ENCODE results near the gene LACTB.
A peak's percentile ranks its signal among the peaks of the same experiment; 100 is the strongest.

LACTB gene, protein sequence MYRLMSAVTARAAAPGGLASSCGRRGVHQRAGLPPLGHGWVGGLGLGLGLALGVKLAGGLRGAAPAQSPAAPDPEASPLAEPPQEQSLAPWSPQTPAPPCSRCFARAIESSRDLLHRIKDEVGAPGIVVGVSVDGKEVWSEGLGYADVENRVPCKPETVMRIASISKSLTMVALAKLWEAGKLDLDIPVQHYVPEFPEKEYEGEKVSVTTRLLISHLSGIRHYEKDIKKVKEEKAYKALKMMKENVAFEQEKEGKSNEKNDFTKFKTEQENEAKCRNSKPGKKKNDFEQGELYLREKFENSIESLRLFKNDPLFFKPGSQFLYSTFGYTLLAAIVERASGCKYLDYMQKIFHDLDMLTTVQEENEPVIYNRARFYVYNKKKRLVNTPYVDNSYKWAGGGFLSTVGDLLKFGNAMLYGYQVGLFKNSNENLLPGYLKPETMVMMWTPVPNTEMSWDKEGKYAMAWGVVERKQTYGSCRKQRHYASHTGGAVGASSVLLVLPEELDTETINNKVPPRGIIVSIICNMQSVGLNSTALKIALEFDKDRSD

DNA sequence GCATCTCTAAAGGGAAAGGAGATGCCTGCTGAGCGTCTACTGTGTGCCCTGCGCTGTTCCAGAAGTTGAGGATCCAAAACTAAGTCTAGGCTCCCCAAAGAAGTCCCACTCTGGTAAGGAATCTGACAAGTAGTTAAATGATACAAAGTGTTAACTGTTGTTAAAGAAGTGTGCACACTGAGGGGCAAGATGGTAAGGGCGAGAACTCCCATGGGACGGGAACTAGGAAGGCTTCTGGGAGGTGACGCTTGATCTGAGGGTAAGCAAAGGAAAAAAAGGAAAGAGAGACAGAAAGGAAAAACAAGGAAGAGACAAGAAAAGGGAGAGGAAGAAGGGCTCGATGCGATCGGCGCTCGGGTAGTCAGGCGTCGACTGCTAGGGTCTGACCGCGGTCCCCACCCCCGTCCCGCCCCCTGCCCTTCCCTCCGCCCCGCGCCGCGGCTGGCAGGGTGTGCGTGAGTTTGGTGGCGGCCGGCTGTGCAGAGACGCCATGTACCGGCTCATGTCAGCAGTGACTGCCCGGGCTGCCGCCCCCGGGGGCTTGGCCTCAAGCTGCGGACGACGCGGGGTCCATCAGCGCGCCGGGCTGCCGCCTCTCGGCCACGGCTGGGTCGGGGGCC, at the start of gene LACTB:
Gene LACTB (plus strand): TSS at position 480 of the 620 bp plus-strand sequence. CDS start 11 bp downstream, at position 491.
- DNase-seq (ENCODE audit: low spot score): peak; percentile 81

DNA sequence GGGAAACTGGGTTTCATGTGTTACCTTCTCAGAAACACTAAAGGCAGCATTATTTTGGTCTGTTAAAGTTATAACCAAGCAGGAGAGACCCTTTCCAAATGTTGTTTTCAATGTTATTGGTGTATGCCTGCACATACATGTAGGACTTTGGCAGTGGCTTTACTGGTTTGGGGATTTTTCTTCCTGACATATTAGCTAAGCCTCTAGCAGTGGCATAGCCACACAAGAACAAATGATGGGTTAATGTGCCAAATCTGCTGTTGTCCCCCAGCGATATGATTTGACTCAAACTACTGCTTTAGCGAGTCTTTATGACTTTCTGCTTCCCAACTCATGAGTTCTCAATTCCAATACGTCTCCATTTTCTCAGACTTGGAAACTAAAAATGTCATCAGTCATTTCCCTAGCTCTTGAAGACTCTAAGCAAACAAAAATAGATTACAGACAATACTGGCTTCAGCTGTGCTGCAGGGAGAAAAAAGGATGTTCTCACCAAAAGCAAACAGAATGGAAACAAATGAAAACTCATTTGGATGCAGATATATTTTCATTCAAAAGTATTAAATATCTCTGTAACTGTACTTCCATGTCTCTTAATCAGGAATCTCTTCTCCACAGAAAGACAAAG, 49.5 kb upstream of the LACTB start:
- DNase-seq (ENCODE audit: low spot score): no peak

DNA sequence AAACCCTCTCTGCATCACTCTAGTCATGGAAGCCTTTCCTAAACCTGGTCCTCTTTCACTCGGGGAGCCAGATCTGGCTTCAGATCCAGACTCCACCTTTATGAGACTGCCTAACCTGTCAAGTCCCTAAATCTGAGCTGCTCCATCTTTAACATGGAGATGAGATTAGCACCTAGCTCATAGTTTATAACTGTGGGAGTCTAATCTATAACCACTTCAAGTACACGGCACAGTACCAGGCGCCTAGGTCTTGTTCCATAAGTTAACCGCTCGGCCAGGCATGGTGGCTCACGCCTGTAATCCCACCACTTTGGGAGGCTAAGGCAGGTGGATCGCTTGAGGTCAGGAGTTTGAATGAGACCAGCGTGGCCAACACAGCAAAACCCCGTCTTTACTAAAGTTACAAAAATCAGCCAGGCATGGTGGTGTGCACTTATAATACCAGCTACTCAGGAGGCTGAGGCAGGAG, 48.8 kb upstream of the LACTB start:
- DNase-seq (ENCODE audit: low spot score): no peak

DNA sequence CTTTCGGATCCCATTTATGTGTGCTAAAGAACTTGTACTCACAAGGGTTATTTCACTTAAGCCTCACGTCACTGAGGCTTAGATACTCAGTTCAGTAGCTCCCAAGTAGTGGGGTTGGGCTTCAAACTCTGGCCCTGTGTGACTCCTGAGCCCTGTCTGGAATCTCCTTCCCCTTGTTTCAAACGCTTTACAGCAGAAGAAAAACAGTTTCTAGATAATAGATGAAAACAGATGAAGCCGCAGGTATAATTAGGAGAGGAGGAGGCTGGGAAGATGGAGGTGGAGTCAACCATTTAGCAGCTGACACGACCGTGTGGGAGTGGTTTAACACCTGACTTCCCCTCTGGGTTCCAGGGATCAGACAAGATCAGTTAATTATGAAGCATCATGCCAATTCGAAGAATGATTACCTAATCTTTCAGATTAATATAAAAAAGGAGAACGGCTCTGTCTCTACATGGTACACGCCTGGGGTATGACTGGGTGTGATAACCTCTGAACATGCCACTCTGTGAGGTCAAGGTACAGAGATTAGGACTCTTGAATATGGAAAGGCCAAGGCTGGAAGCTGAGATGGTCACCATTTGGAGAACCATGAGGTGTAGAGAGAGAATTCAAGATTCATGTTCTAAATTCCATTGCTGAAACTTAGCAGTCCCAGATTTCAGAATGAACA, 48.0 kb upstream of the LACTB start:
- no peak for DNase-seq (ENCODE audit: low spot score)

DNA sequence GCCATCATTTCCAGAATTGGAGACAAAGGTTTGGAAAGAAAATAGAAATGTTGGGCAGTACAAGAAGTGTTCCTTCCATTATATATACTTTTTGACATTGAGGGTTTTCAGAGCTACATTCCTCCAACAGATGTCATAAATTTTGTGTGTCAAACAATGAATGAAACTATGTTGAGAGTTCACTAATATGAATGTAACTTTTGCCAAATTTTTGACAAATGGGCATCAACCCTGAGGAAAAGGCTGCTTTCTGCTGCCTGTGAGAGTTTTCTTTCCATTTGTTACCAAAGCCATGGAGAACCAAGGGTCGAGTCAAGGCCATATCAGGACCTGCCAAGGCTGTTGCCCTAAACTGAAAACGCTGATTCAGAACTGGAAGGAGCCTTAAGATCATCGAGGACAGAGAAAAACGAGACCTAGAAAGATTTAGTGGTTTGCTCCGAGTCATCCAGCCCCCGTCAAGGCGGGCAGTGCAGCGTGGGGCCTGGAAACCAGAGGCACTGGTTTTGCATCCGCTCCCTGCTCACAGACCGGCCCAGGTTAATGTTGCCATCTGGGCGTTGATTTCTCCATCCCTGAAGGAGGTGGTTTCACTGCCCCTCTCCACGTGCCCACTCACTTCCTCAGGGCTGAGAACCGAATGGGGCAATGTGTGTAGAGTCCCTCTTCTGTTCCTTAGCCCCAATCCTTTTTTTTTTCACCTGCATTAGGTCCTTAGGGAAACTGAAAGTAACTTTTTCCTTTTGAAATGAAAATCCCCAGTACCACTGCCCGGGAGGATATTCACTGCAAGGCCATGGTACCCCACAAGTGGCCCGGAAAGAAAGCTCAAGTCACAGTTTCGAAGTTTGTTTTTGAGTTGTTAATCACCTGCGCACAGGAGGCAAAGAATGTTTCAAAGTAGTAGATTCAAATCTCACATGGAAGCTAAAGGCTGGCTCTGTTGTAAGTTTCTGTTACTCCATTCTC, 46.4 kb upstream of the LACTB start:
- no peak for DNase-seq (ENCODE audit: low spot score)

GRCh38 chr15:63075984-63076713, 45.5 kb upstream of the LACTB start:
- no peak for DNase-seq (ENCODE audit: low spot score)

DNA sequence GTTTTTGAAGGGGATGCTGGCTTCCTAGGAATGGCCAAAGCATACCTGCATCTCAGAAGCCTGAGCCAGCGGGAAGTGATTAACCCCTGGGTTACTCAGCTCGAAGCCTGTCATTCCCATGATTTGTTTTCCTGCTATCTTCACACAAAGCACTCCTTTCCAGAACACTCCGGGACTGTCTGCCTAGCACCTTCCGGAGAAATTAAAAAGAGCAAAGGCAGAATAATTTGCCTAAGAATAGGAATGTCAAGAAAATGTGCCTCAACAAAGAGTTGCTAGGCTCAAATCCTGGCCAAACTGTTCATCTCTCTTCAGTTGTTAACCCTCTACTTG, 45.0 kb upstream of the LACTB start:
- no peak for DNase-seq (ENCODE audit: low spot score)

DNA sequence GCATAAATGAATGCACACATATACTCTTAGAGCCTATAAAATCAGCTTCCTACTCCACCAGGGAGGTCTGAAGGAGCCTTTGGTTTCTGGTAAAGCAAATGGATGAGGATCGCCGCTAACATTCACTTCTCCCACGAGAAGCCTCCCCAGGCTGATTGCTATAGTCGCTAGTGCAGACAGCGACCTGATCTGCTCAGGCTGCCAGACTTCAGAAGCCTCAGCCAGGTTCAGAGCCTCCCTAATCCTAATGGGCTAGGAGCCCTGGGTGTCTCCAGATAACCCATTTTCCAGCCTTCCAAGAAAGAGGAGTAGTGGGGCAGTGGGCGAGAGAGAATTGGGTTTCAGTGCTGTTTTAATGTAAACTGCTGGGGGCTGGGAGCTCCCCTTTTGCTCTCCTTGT, 43.7 kb upstream of the LACTB start:
- no peak for DNase-seq (ENCODE audit: low spot score)

DNA sequence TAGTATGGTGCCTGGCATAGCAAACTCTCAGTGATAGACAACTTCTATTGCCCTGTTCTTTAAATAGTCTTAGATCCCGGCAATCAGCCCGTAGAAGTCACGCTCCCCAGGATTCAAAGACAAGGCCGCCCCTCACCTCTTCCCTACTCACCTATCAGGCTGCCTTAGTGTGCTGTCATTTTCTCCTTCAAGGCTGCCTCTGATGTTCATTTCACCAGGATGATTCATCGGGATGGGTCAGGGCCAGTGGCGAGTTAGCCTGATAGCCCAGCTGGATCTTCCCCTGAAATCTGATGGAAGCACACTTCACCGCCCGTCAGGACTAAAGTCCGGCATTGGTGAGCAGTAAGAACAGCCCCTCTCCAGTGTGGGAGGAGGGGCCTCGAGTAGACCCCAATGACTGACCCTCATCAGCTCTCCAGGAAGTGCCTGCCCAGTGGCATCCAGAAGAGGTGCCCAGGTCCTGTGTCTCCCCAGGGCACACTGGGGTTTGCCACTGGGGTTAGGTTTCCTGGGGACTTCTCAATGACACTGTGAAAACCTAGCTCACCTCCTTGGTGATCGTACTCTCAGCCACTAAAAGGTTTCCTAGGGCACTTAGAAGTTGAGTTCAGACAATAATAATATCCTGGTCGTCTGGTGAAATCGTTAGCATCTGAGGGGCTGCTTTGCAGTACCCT, 41.6 kb upstream of the LACTB start:
- no peak for DNase-seq (ENCODE audit: low spot score)

- no peak for DNase-seq (ENCODE audit: low spot score)
Observed at GRCh38 chr15:63080634-63081250, 40.9 kb upstream of the LACTB start.

DNA sequence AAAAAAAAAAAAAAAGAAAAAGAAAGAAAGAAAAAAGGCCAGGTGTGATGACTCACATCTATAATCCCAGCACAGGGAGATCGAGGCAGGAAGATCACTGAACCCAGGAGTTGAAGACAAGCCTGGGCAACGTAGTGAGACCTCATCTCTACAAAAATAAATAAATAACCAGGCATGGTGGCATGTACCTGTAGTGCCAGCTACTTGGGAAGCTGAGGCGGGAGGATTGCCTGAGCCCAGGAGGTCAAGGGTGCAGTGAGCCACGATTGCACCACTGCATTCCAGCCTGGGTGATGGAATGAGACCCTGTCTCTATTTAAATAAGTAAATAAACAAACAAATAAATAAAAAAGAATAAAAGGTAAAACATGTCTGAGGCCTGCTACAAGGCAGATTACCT, 39.3 kb upstream of the LACTB start:
- DNase-seq (ENCODE audit: low spot score): no peak

GRCh38 chr15:63083044-63083443, 38.6 kb upstream of the LACTB start:
- DNase-seq (ENCODE audit: low spot score): no peak

GRCh38 chr15:63083541-63083940, 38.1 kb upstream of the LACTB start:
- no peak for DNase-seq (ENCODE audit: low spot score)

DNA sequence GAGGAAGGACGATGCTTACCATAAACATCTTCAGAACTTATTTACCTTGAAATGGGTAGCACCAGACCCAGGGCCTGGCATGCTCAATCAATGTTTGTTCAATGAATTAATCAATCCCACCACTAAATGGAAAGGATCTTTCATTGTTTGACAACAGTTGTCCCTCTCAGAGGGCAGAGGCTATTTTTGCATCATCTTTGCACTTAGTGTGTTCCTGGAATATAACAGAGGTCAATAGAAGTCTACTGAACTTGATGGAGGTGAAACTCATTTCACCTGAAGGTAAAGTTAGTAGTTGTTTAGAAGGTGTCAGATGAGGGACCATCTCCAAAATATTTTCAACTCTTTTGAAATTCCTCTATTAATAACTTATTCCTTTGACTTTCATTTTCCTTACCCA, 36.9 kb upstream of the LACTB start:
- no peak for DNase-seq (ENCODE audit: low spot score)

GRCh38 chr15:63085289-63085688, 36.4 kb upstream of the LACTB start:
- no peak for DNase-seq (ENCODE audit: low spot score)

- DNase-seq (ENCODE audit: low spot score): no peak
Observed at GRCh38 chr15:63086271-63086670, 35.4 kb upstream of the LACTB start.

DNA sequence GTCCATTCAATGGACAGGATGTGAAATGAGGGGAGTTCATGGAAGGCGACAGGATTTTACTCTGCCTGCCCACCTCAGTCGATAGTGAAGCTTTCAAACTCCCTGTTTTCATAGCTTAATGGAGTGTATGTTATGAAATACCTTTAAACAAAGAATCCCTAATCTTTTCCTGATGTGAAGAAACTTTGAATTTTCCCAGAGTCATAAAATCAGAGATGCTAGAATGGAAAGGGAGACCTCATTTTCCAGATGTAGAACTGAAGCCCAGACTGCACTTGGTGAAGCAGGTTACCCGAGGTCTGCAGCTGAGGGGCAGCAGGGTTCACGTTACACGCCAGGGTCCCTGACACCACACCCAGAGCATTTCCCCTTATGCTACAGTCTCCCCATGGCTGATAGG, 34.7 kb upstream of the LACTB start:
- DNase-seq (ENCODE audit: low spot score): no peak

DNA sequence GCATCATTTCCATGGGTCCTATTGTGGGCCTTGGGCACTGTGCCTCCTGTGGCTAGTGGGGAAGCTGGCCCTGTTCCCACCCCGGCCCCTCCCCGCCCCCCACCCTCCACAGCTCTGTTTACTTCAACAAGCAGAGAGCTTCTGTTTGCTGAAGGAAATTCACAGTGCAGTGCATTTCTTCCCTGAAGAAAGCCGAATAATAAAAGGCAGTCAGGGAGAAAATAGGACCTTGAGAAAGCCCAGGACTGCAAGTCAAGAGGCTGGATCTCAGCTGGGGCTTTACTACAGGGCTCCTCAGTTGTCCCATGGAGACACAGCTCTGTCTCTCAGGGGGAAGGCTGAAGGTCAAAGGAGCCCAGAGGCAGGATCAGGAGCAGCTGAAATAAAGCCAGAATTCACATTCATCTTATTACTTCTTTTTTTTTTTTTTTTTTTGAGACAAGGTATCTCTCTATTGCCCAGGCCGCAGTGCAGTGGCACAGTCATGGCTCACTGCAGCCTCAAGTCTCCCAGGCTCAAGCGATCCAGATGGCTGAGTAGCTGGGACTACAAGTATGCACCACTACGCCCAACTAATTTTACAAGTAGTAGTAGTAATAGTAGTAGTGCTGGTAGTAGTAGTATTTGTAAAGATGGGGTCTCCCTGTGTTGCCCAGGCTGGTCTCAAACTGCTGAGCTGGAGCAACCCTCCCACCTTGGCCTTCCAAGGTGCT, 33.0 kb upstream of the LACTB start:
- DNase-seq (ENCODE audit: low spot score): no peak

All from hepatic stellate cell (primary cell).